ENCODE data around the gene SNX25. TPM values are rescaled to one million over a fixed set of nuclear protein-coding genes. Genes with fewer than 3 reads are reported as not detected.

SNX25 gene
- polyA plus RNA-seq, 1 donor from 2014 or later: 6.4 TPM

DNA sequence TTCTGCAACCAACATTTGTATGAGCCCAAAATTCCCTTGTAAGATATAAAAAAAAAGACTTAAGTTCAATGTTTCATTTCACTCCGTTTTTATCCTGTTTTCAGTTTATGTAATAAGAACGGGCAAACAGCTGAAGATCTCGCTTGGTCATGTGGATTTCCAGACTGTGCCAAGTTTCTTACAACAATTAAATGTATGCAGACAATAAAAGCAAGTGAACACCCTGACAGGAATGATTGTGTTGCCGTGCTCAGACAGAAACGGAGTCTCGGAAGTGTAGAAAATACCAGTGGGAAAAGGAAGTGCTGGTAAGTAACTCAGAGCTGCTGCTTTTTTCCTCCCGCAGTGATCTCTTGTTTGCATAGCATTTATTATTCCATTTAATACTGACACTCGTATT is 190.1 kb downstream of the SNX25 start:
- H3K27ac ChIP-seq (ENCODE audit: low read length): no peak overlapping the region
- H3K4me2 ChIP-seq (ENCODE audit: low read length): no peak overlapping the region
- H3K9me2 ChIP-seq (ENCODE audit: insufficient read depth, low read length): no peaks in the 10 kb centered on the region
- H2AFZ ChIP-seq (ENCODE audit: low read depth, low read length): no peak overlapping the region
- H3K79me2 ChIP-seq (replicated peaks; ENCODE audit: insufficient read depth, low read length): no peaks in the 10 kb centered on the region
- TF ChIP-seq REST (IDR thresholded peaks at IDR 0.05; ENCODE audit: borderline replicate concordance) (no peak), EZH2 (IDR thresholded peaks at IDR 0.05; ENCODE audit: borderline replicate concordance, insufficient read depth, low read length, poor library complexity, severe bottlenecking) (no peak), TAF1 (IDR thresholded peaks at IDR 0.05; ENCODE audit: low read depth) (no peak)
- H3K9me3 ChIP-seq (ENCODE audit: low read length): no peaks in the 10 kb centered on the region
- H3K27me3 ChIP-seq (ENCODE audit: insufficient read depth, low read depth, low read length): no peaks in the 10 kb centered on the region
- H3F3A ChIP-seq (ENCODE audit: insufficient read depth, low read length, poor library complexity, severe bottlenecking): no peaks in the 10 kb centered on the region
- H4K20me1 ChIP-seq (ENCODE audit: insufficient read depth): no peaks in the 10 kb centered on the region
- H3K9ac ChIP-seq (ENCODE audit: low read length): no peak overlapping the region
- H3K4me3 ChIP-seq (ENCODE audit: low read length): no peak overlapping the region
- H3K36me3 ChIP-seq (ENCODE audit: insufficient read depth, low read length): peaks cover 5% of the 10 kb centered on the region

GRCh38 chr4:185404031-185404430 is 194.6 kb downstream of the SNX25 start:
- Histone ChIP-seq H3K9me2 (ENCODE audit: insufficient read depth, low read length) (no peaks in the 10 kb centered on the region), H3K27ac (ENCODE audit: low read length) (no peak overlapping the region), H3K9me3 (ENCODE audit: low read length) (no peaks in the 10 kb centered on the region), H3F3A (ENCODE audit: insufficient read depth, low read length, poor library complexity, severe bottlenecking) (no peaks in the 10 kb centered on the region), H3K4me3 (ENCODE audit: low read length) (no peak overlapping the region), H4K20me1 (ENCODE audit: insufficient read depth) (no peaks in the 10 kb centered on the region), H3K79me2 (replicated peaks; ENCODE audit: insufficient read depth, low read length) (no peaks in the 10 kb centered on the region), H2AFZ (ENCODE audit: low read depth, low read length) (no peak overlapping the region), H3K27me3 (ENCODE audit: insufficient read depth, low read depth, low read length) (no peaks in the 10 kb centered on the region), H3K4me2 (ENCODE audit: low read length) (no peak overlapping the region), H3K36me3 (ENCODE audit: insufficient read depth, low read length) (peaks cover 5% of the 10 kb centered on the region), H3K9ac (ENCODE audit: low read length) (no peak overlapping the region)
- TF ChIP-seq POLR2AphosphoS5 (IDR thresholded peaks at IDR 0.05) (no peak), CTCF (IDR thresholded peaks at IDR 0.05; ENCODE audit: poor library complexity, severe bottlenecking) (no peak), EP300 (conservative IDR thresholded peaks at IDR 0.05; ENCODE audit: poor library complexity, severe bottlenecking) (no peak), SMC3 (conservative IDR thresholded peaks at IDR 0.05; ENCODE audit: poor library complexity) (no peak), RAD21 (conservative IDR thresholded peaks at IDR 0.05) (no peak), MXI1 (conservative IDR thresholded peaks at IDR 0.05; ENCODE audit: poor library complexity, severe bottlenecking) (no peak), TAF1 (IDR thresholded peaks at IDR 0.05; ENCODE audit: low read depth) (no peak), EZH2 (IDR thresholded peaks at IDR 0.05; ENCODE audit: borderline replicate concordance, insufficient read depth, low read length, poor library complexity, severe bottlenecking) (no peak), REST (IDR thresholded peaks at IDR 0.05; ENCODE audit: borderline replicate concordance) (no peak)

Data from neural cell (in vitro differentiated cells).